Stimulated activated CD8-positive, alpha-beta memory T cell treated with anti-CD3 and anti-CD28 coated beads, Interleukin-7, amount 100 ng/mL, for 4 hours (primary cell): ENCODE data around the gene VSIG4.
"Not testable (repeated sequence)": the region's sequence is repeated elsewhere in the genome, so short reads cannot be mapped to it uniquely, and the experiment has no call there.

Experiments
- DNase-seq, 2 donors: peaks; one replicate each; pipeline ENCODE4 v3.0.0-alpha.2; 2020; ENCODE audit warnings: low read depth in 2 of 2

Gene VSIG4

GRCh38 chrX:65977161-65977560 lies 62.7 kb downstream of the VSIG4 start:
- not testable (repeated sequence) for DNase-seq

- no peak for DNase-seq
These were observed 63.7 kb downstream of the VSIG4 start for GRCh38 chrX:65976161-65976560.

GRCh38 chrX:65975161-65975751 lies 64.6 kb downstream of the VSIG4 start:
- not testable (repeated sequence) for DNase-seq
